K562 (cell line): ENCODE measurements around the gene ANKRD11. TPM values are rescaled to one million over a fixed set of nuclear protein-coding genes. Genes with fewer than 3 reads are reported as not detected.

Experiments
- CHD4 ChIP-seq: fragments of 200-600 bp; sonication (generic); IDR thresholded peaks from 3 replicates; pipeline ENCODE4 v1.6.1; 2012; ENCODE audit warnings: low read depth, mild to moderate bottlenecking, mixed read lengths, low read length, inconsistent platforms; ENCODE audit not compliant: insufficient read depth, insufficient replicate concordance, poor library complexity, severe bottlenecking
- CXXC5 ChIP-seq: fragments of 250-450 bp; sonication (Bioruptor Pico); IDR thresholded peaks from 2 replicates; pipeline ENCODE4 v1.8.0; 2022; ENCODE audit warnings: inconsistent platforms, mild to moderate bottlenecking, moderate library complexity
- DPF2 ChIP-seq: fragments of 450-650 bp; IDR thresholded peaks from 2 replicates; pipeline ENCODE4 v1.6.1; 2016
- ETV6 ChIP-seq, 3 experiments: fragments of 150-350 bp in 1 of 3; sonication (generic) in 1 of 3; formaldehyde crosslinking in 1 of 3; IDR thresholded peaks; 2 replicates each; pipeline versions ENCODE4 v1.6.1 to v1.8.0; 2014 to 2022; ENCODE audit warnings: borderline replicate concordance in 2 of 3, low read depth in 2 of 3, antibody characterized with exemption in 1 of 3, low read length in 1 of 3, mild to moderate bottlenecking in 1 of 3, missing genetic modification reagents in 1 of 3
- FOXJ3 ChIP-seq: sonication (generic); formaldehyde crosslinking; IDR thresholded peaks from 2 replicates; pipeline ENCODE4 v1.4.0; 2020; ENCODE audit warnings: mild to moderate bottlenecking, missing genetic modification reagents
- JUND ChIP-seq, 2 experiments: IDR thresholded peaks; 2 replicates in 1 of 2; 3 replicates in 1 of 2; pipeline ENCODE4 v1.6.1; 2011; ENCODE audit warnings: borderline replicate concordance in 2 of 2, low read depth in 2 of 2, low read length in 2 of 2, improper control_type of control experiment in 1 of 2, missing biosample characterization in 1 of 2, missing genetic modification characterization in 1 of 2, missing genetic modification reagents in 1 of 2
- KAT7 ChIP-seq: sonication (generic); formaldehyde crosslinking; IDR thresholded peaks from 2 replicates; pipeline ENCODE4 v1.8.0; 2022; ENCODE audit warnings: missing genetic modification reagents, mild to moderate bottlenecking, borderline replicate concordance
- KDM1A ChIP-seq, 2 experiments: fragments of 450-650 bp; IDR thresholded peaks; 2 replicates each; pipeline ENCODE4 v1.6.1; 2016; ENCODE audit warnings: mild to moderate bottlenecking in 2 of 2
- MTA1 ChIP-seq: fragments of 450-650 bp; IDR thresholded peaks from 2 replicates; pipeline ENCODE4 v1.6.1; 2017; ENCODE audit warnings: borderline replicate concordance
- NFATC3 ChIP-seq: fragments of 450-650 bp; IDR thresholded peaks from 2 replicates; pipeline ENCODE4 v1.6.1; 2017; ENCODE audit warnings: mild to moderate bottlenecking
- NFRKB ChIP-seq: fragments of 450-650 bp; IDR thresholded peaks from 2 replicates; pipeline ENCODE4 v1.6.1; 2016; ENCODE audit warnings: low read depth
- PML ChIP-seq: IDR thresholded peaks from 2 replicates; pipeline ENCODE4 v1.6.1; 2012; ENCODE audit warnings: low read length, inconsistent platforms
- PTRF ChIP-seq: fragments of 450-650 bp; IDR thresholded peaks from 2 replicates; pipeline ENCODE4 v1.6.1; 2016; ENCODE audit warnings: mild to moderate bottlenecking, missing genetic modification characterization, missing compliant biosample characterization
- RAD51 ChIP-seq: fragments of 450-650 bp; IDR thresholded peaks from 2 replicates; pipeline ENCODE4 v1.7.1; 2016; ENCODE audit warnings: low read depth, mild to moderate bottlenecking, borderline replicate concordance
- RBM15 ChIP-seq: fragments of 200-400 bp; formaldehyde crosslinking; IDR thresholded peaks from 2 replicates; pipeline ENCODE4 v1.6.1; 2018; ENCODE audit warnings: mild to moderate bottlenecking, low read length, moderate library complexity; ENCODE audit not compliant: insufficient read depth
- SAP30 ChIP-seq: fragments of 200-600 bp; sonication (generic); IDR thresholded peaks from 2 replicates; pipeline ENCODE4 v1.6.1; 2012; ENCODE audit warnings: borderline replicate concordance, low read depth, mild to moderate bottlenecking, moderate library complexity, low read length, control low read depth, inconsistent platforms; ENCODE audit not compliant: insufficient read depth, poor library complexity, severe bottlenecking
- SMC3 ChIP-seq: conservative IDR thresholded peaks from 2 replicates; pipeline ENCODE4 v1.6.1; 2011; ENCODE audit warnings: low read depth, low read length, improper control_type of control experiment; ENCODE audit not compliant: insufficient read depth
- SRSF7 ChIP-seq: fragments of 200-400 bp; formaldehyde crosslinking; optimal IDR thresholded peaks from 2 replicates; pipeline ENCODE3; 2017; ENCODE audit warnings: mild to moderate bottlenecking, low read depth, low read length
- TAF7 ChIP-seq: fragments of 450-650 bp; IDR thresholded peaks from 2 replicates; pipeline ENCODE4 v1.6.1; 2016; ENCODE audit warnings: missing genetic modification characterization, missing compliant biosample characterization
- TSC22D4 ChIP-seq: fragments of 450-650 bp; IDR thresholded peaks from 2 replicates; pipeline ENCODE4 v1.6.1; 2016; ENCODE audit warnings: missing genetic modification characterization, missing biosample characterization, control low read depth
- USF2 ChIP-seq: sonication (generic); formaldehyde crosslinking; IDR thresholded peaks from 2 replicates; pipeline ENCODE4 v1.5.0; 2020; ENCODE audit warnings: missing genetic modification reagents
- ZNF184 ChIP-seq: sonication (generic); formaldehyde crosslinking; IDR thresholded peaks from 2 replicates; pipeline ENCODE4 v1.5.0; 2020; ENCODE audit warnings: missing genetic modification reagents
- ZNF253 ChIP-seq: fragments of 250-450 bp; sonication (Bioruptor Pico); conservative IDR thresholded peaks from 2 replicates; pipeline ENCODE4 v1.6.1; 2021; ENCODE audit warnings: mild to moderate bottlenecking
- ZNF3 ChIP-seq: fragments of 250-450 bp; sonication (Bioruptor Pico); IDR thresholded peaks from 2 replicates; pipeline ENCODE4 v1.5.0; 2021; ENCODE audit warnings: mild to moderate bottlenecking, moderate library complexity
- ZNF384 ChIP-seq: IDR thresholded peaks from 2 replicates; pipeline ENCODE4 v1.6.1; 2012; ENCODE audit warnings: low read depth, low read length, improper control_type of control experiment
- polyA plus RNA-seq, 8 experiments: library from polyadenylated mRNA; depleted of rRNA in 4 of 8; stranded (reverse) in 5 of 8; unstranded in 3 of 8; fragments of >200 nt; fragmentation: Nextera tagmentation in 2 of 8; fragmentation: Illumina TruSeq in 1 of 8; extraction: Ambion mirVana in 2 of 8; extraction: Trizol in 1 of 8; gene quantifications; 2 replicates each; pipeline versions ENCODE4 v1.2.1 to v1.2.3, GENCODE V29; 2011 to 2014; ENCODE audit warnings: inconsistent platforms in 1 of 8, missing spikeins in 1 of 8
- total RNA-seq, 7 experiments: library from RNA; depleted of rRNA in 6 of 7; stranded (reverse); fragments of >200 nt in 6 of 7; fragmentation: Illumina TruSeq in 2 of 7; extraction: Trizol in 2 of 7; gene quantifications; 2 replicates each; pipeline versions ENCODE4 v1.2.1 to v1.2.3, GENCODE V29; 2011 to 2021; ENCODE audit warnings: low replicate concordance in 1 of 7

The ANKRD11 gene
- total and polyA plus RNA-seq, 9 of the 15 experiments (the other 6 are each of a cell fraction or from before 2014, with no cell fraction given), result 4.7 to 126 (median 31.7) TPM

GRCh38 chr16:89241187-89242007, 249.0 kb downstream of the ANKRD11 start (continued):
- no peak for TF ChIP-seq ZNF253 (CRISPR knock-in tag)
- peak; percentile 71; the same call in 1 of the 2 replicates for TF ChIP-seq MTA1
- no peak for TF ChIP-seq PTRF (tag)
- TF ChIP-seq CXXC5 (CRISPR knock-in tag), result peak; percentile 59
- TF ChIP-seq TAF7, result peak; percentile 58
- TF ChIP-seq DPF2, result 0 out of 2 replicates have a peak, but pooled peaks have one; percentile 44
- TF ChIP-seq NFATC3, result peak; percentile 69
- TF ChIP-seq KAT7 (CRISPR knock-in tag), result peak; percentile 74; the same call in 1 of the 2 replicates
- TF ChIP-seq RBM15, result no peak
- TF ChIP-seq RAD51, result no peak
- TF ChIP-seq ZNF3 (CRISPR knock-in tag), result no peak
- no peak for TF ChIP-seq JUND (IDR thresholded peaks at IDR 0.05; ENCODE audit: borderline replicate concordance, low read depth, low read length)
- peak; percentile 39; the same call in 1 of the 3 replicates for TF ChIP-seq JUND (tag; IDR thresholded peaks at IDR 0.05; ENCODE audit: borderline replicate concordance, low read depth, low read length)
- TF ChIP-seq CHD4, result no peak
- no peak for TF ChIP-seq ZNF184 (CRISPR knock-in tag)
- TF ChIP-seq FOXJ3 (CRISPR knock-in tag), result no peak
- no peak for TF ChIP-seq ZNF384
- no peak for TF ChIP-seq SRSF7
- TF ChIP-seq USF2 (CRISPR knock-in tag), result no peak
- peak; percentile 78 for TF ChIP-seq PML
- no peak for TF ChIP-seq KDM1A (IDR thresholded peaks at IDR 0.05)
- TF ChIP-seq TSC22D4 (tag), result no peak
- TF ChIP-seq SMC3, result no peak
- TF ChIP-seq SAP30, result peak; percentile 58
- 0 out of 2 replicates have a peak, but pooled peaks have one; percentile 22 for TF ChIP-seq NFRKB
- peak in 1 of 2 experiments; percentile 78; a peak in 1 of 4 replicates for TF ChIP-seq ETV6 (IDR thresholded peaks at IDR 0.05; ENCODE audit: borderline replicate concordance in 1 of 2, low read depth in 2 of 2, low read length in 1 of 2)
- no peak for TF ChIP-seq ETV6 (CRISPR knock-in tag; IDR thresholded peaks at IDR 0.05; ENCODE audit: borderline replicate concordance)
